NOMO-1 treated with DMSO at 0.1 percent for 48 hours (cell line): Measurements from ENCODE around the gene HTR4.
"Not testable (repeated sequence)": the region's sequence is repeated elsewhere in the genome, so short reads cannot be mapped to it uniquely, and the experiment has no call there.

Experiments used
- DNase-seq: peaks from one replicate; lab custom pipeline; 2025; ENCODE audit not compliant: unreplicated experiment; lab: John Stamatoyannopoulos, UW

HTR4 gene

GRCh38 chr5:148540647-148541046 is 113.7 kb downstream of the HTR4 start:
- DNase-seq = no peak

DNA sequence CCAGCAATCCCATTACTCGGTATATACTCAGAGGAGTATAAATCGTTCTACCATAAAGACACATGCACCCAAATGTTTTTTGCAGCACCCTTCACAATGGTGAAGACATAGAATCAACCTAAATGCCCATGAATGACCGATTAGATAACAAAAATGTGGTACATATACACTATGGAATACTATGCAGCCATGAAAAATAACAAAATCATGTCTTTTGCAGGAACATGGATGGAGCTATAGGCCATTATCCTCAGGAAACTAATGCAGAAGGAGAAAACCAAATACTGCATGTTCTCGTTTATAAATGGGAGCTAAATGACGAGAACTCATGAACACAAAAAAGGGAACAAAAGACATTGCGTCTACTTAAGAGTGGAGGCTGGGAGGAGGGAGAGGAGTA is 114.5 kb downstream of the HTR4 start:
- no peak for DNase-seq

DNA sequence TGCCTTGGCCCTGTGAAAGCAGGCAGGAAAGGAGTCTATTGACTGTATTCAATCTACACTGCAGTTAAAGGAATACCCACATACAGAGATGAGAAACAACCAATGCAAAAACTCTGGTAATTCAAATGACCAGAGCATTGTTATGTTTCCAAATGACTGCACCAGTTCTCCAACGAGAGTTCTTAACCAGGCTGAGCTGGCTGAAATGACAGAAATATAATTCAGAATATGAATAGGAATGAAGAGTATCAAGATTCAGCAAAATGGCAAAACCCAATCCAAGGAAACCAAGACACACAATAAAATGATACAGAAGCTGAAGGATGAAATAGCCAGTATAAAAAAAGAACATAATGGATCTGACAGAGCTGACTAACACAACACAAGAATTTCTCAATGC is 119.1 kb downstream of the HTR4 start:
- DNase-seq = no peak

- DNase-seq = no peak
These were observed 121.2 kb downstream of the HTR4 start for GRCh38 chr5:148532969-148533670.

DNA sequence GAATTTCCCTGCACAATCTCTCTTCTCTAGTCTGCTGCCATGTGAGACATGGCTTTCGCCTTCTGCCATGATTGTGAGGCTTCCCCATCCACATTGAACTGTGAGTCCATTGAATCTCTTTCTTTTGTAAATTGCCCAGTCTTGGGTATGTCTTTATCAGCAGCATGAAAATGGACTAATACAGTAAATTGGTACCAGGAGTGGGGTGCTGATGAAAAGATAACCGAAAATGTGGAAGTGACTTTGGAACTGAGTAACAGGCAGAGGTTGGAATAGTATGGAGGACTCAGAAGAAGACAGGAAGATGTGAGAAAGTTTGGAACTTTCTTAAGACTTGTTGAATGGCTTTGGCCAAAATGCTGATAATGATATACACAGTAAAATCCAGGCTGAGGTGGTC is 124.9 kb downstream of the HTR4 start:
- not testable (repeated sequence) for DNase-seq

GRCh38 chr5:148524721-148525120 is 129.6 kb downstream of the HTR4 start:
- DNase-seq = no peak

DNA sequence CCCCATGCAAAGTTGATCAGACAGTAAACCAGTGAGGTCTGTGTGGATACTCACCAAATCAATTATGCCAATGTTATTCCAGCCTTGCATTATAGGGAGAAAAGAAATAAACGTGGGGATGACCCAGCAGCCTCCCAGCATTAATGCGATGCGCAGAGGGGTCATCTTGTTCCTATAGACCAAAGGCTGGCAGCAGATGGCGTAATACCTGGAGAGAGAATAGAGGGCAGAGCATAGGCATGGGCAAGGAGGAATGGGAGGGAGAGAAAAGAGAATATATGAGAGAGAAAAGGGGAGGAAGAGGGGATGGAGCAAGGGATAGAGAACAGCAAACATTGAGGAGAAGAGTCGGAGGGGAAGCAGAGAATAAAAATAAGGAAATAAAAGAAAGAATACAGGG is 131.2 kb downstream of the HTR4 start:
- DNase-seq = no peak

DNA sequence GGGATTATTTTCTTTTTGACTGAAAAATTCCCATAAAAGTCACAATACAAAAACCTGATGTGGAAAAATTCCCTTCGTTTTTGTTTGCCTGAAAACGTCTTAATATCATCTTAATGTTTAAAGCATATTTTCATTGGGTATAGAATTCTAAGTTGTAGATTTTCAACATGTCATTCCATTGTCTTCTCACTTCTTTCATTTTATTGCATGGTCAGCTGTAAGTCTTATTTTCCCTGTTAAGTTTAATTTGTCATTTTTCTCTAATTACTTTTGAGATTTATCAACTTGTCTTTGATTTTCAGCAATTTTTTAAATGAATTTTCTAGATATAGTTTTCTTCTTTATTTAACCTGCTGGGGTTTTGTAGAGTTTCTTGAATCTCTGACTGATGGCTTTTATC is 138.9 kb downstream of the HTR4 start:
- DNase-seq = no peak

DNA sequence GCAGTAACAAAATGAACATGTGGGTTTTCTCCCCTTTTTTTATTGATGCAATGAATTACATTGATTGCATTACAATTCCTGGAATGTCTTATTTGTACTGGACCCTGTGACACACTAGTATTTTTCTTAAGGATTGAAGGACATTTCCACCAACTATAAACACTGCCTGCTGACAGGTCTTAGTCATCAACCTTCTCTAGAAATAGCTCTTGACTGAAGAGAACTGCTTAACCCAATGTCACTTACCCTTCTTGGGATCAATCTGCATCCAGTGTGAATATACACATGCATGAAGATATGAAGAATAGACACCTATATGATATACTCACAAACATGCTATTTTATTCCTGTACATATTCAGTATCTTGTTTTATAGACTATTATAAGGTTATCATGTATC is 140.0 kb downstream of the HTR4 start:
- no peak for DNase-seq

DNA sequence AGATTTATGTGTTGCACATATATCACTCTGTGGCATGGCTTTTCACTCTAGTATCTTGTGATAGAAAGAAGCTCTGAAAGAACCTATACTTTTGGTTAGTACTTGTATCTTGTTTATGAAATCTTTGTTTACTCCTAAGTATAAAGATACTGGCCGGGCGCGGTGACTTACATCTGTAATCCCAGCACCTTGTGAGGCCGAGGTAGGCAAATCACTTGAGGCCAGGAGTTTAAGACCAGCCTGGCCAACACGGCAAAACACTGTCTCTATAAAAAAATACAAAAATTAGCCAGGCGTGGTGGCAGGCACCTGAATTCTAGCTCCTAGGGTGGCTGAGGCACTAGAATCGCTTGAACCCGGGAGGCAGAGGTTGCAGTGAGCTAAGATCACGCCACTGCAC is 141.8 kb downstream of the HTR4 start:
- DNase-seq = no peak

GRCh38 chr5:148511810-148512347 is 142.4 kb downstream of the HTR4 start:
- DNase-seq = no peak

- peak; percentile 0 for DNase-seq
These were observed 144.4 kb downstream of the HTR4 start for GRCh38 chr5:148509893-148510292.

DNA sequence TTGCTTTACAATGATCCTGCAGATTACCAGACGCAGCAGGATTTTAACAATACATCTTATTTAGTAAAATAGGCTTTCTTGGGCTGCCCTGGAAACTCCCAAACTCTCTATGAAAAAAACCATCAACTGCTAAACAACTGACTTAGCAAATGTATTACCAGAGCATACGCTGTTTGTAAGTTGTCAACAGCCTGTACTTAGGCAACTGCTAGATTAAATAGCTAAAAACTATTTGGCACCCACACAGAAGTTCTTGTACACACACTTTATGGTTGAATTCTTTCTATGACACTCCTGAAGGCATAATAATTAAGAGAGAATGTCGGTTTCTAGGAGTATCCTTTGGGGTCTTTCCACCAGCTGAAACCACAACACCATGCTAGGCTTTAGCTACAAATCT is 146.7 kb downstream of the HTR4 start:
- DNase-seq = no peak

DNA sequence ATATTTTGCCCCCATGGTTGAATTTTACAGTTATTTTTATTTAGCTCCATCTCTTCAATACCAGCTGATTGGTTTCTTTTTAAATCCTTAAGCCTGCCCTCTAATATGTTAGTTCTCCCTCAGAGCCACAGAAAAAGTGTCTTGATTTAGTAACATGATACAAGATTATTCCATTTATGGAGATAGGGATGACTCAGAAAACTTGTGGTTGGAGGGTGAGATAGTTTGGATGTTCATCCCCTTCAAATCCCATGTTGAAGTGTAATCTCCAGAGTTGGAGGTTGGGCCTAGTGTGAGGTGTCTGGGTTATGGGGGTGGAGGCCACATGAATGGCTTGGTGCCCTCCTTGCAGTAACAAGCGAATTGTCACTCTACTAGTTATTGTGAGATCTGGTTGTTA is 154.9 kb downstream of the HTR4 start:
- no peak for DNase-seq

DNA sequence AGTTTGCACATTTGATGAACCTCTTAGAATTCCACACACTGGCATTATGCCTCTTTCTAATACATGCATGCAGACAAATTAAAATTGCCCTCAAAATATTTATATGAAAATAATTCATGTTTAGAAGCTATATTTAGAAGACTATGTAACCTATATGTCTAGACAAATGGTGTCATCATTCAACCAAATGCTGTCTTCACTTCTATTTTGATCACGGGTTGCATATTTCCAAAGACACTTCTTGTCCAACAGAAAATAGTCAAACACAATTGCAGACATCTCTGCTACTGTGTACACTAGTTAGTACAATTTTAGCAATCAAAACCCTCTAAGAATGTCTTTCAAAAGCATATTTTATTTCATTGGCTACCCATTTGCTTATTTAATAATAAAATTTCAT is 156.6 kb downstream of the HTR4 start:
- DNase-seq = no peak

GRCh38 chr5:148492351-148492750 is 162.0 kb downstream of the HTR4 start:
- no peak for DNase-seq

DNA sequence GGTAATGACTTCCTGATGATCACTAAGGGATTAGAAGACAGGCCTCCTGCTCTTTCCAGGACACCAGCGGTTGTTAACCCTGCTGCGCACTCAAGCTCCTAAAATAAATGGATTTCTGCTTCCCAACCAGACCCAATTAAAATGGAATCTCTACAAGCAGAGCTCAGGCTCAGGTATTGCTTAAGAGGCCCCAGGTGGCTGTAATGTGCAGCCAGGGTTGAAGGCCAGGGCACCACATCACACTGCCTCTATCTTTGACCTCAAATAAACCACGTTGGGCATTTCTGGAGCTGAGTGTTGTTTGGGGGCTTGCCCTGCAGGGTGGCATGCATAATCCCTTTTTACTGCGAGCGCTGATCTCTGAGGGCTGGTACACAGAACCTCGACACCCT is 162.5 kb downstream of the HTR4 start:
- no peak for DNase-seq

DNA sequence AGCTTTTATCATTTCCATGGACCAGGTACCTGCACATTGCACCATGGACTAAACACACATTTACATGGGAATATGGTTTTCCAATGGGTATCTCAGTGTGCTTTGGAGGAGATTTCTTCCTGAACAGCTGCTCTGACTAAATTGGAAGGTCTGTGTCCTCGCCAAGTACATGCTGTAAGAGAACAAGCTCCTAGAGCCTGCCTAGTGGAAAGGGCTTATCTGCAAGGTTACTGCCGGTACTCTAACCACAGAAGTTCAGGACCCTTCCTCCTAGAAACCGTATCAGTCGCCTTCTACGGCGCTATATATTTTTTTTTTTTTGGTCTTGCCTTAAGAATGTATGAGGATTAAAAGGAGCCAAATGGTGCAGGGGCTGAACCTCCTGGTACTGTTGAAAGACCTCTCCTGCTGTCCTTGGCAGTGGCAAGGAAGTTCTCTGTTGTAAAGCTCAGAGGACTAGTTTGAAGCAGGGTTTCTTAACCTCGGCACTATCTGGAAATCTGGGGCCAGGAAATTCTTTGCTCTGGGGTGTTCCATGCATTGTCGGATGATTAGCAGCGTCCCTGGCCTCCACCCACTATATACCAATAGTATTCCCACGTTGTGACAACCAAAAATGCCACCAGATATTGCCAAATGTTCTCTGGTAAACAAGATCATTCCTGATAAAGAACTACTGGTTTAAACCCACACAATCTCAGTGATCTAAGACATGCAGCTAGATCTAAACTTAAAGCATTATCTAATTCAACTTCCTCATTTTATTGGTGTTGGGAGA is 163.1 kb downstream of the HTR4 start:
- peak; percentile 48 for DNase-seq

DNA sequence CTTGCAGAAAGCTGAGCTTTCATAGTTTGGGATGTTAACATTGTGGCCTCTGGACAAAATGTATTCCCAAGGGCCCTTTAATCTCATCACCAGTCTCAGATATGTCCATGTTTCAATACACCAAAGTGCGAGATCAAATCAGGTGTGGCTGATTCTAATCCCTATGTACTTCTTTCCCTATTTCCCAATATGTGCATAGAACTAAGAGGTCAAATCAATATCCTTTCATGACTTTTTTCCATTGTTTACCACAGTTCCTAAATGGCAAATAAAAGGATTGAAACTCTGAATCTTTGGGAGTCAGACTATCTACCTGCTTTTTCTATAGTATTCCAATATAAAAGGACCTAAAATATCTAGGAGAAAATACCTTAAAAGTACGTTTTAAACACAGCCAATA is 165.6 kb downstream of the HTR4 start:
- no peak for DNase-seq

DNA sequence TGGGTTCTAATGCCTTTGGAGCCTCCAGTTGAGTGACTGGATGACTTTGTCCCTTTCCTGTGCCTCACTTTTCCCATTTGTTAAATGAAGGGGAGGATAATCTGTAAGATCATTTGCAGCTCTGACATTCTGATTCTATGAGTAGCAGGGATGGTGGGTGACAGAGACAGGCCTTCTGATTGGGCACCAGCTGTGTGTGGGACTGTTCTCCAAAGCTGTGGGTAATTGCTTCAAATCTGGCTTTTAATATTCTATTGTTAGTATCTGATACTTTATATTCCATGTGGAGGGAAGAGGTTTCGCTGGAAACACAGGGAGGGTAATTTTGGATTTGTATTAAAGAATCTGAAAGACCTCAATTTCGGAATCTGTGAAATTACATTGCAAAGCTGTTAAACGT is 167.9 kb downstream of the HTR4 start:
- DNase-seq = no peak

GRCh38 chr5:148484651-148485050 is 169.7 kb downstream of the HTR4 start:
- no peak for DNase-seq

- DNase-seq = no peak
These were observed 170.6 kb downstream of the HTR4 start for GRCh38 chr5:148483750-148484149.
